OCI-LY3 (cell line): Measurements from ENCODE around the gene PRPSAP1.

ENCODE experiments used
- H2AFZ ChIP-seq: fragments of 200-600, 300-600 bp; shearing (Covaris generic); 2 replicates; pipeline ENCODE4 v1.6.0; 2014; ENCODE audit warnings: antibody characterized with exemption, low read depth, low read length
- H3K27ac ChIP-seq: fragments of 200-600, 300-600 bp; sonication (generic); 2 replicates; pipeline ENCODE4 v1.5.1; 2014; ENCODE audit warnings: mild to moderate bottlenecking, low read length, moderate library complexity, mixed read lengths
- H3K27me3 ChIP-seq: fragments of 200-600, 300-600 bp; sonication (generic); 2 replicates; pipeline ENCODE4 v1.6.1; 2014; ENCODE audit warnings: low read depth, low read length, mixed read lengths
- H3K36me3 ChIP-seq: fragments of 200-600, 300-600 bp; sonication (generic); replicated peaks from 2 replicates; pipeline ENCODE3; 2014; ENCODE audit warnings: low read depth, low read length, mixed read lengths
- H3K4me1 ChIP-seq: fragments of 300-600, 200-600 bp; sonication (generic); 2 replicates; pipeline ENCODE4 v1.6.1; 2014; ENCODE audit warnings: low read length, mixed read lengths
- H3K4me2 ChIP-seq: fragments of 200-600, 300-600 bp; sonication (generic); 2 replicates; pipeline ENCODE4 v1.6.1; 2014; ENCODE audit warnings: low read length, mixed read lengths
- H3K4me3 ChIP-seq: fragments of 300-600, 200-600 bp; sonication (generic); 2 replicates; pipeline ENCODE4 v1.5.1; 2014; ENCODE audit warnings: antibody characterized with exemption, mild to moderate bottlenecking, low read length, moderate library complexity
- H3K79me2 ChIP-seq: fragments of 300-600, 200-600 bp; shearing (Covaris generic); 2 replicates; pipeline ENCODE4 v1.6.1; 2014; ENCODE audit warnings: mild to moderate bottlenecking, low read length, mixed read lengths
- H3K9ac ChIP-seq: fragments of 300-600, 200-600 bp; shearing (Covaris generic); 2 replicates; pipeline ENCODE4 v1.6.0; 2014; ENCODE audit warnings: mild to moderate bottlenecking, low read length, moderate library complexity
- H3K9me3 ChIP-seq: fragments of 200-600, 300-600 bp; shearing (Covaris generic); 2 replicates; pipeline ENCODE4 v1.6.1; 2014; ENCODE audit warnings: low read length, mixed read lengths; ENCODE audit not compliant: insufficient read depth
- H4K20me1 ChIP-seq: fragments of 200-600, 300-600 bp; sonication (generic); 2 replicates; pipeline ENCODE4 v1.6.1; 2016; ENCODE audit warnings: low read length, mixed read lengths; ENCODE audit not compliant: insufficient read depth
- EZH2phosphoT487 ChIP-seq: fragments of 200-600 bp; shearing (Covaris generic); IDR thresholded peaks from 2 replicates; pipeline ENCODE4 v1.6.1; 2018; ENCODE audit warnings: antibody characterized with exemption, mixed run types, low read depth
- TF ChIP-seq, protein P1 (sequence below): fragments of 200-600, 300-600 bp; sonication (generic); IDR thresholded peaks from 2 replicates; pipeline ENCODE4 v1.5.1; 2014; ENCODE audit warnings: antibody characterized with exemption, low read length, low read depth

Gene PRPSAP1

DNA sequence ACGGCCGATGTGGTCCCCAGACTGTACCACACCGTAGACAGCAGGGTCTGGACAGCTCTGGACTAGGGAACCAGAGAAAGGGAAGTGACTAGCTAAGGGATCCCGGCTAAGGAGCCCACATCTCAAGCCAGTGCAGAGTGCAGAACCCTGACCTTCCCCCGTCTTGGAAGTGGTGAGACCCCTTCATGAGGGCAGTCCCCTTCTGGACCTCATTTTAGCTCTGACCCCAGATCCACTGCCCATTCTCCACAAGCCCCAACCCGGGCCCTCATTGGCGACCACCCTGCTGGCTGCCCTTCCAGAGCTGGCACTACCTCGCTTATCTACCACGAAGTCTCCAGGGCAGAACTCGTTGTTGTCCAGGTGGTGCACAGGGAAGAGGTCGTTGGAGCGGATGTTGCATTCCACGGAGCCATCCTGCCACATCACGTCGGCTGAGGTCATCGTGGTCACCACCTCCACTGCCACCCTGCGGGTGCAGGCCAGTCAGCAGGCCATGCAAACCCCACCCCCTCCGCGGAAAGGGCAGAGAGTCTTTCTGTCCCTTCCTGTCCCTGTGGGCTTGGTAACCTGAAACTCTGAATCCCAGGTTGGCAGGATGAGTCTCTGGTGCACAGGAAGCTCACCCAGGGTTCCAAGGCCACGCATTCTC is 44.9 kb upstream of the PRPSAP1 start:
- Histone ChIP-seq H3K36me3 (peaks cover 48% of the 10 kb centered on the region), H4K20me1 (no peaks in the 10 kb centered on the region), H3K27ac (no peak overlapping the region)

DNA sequence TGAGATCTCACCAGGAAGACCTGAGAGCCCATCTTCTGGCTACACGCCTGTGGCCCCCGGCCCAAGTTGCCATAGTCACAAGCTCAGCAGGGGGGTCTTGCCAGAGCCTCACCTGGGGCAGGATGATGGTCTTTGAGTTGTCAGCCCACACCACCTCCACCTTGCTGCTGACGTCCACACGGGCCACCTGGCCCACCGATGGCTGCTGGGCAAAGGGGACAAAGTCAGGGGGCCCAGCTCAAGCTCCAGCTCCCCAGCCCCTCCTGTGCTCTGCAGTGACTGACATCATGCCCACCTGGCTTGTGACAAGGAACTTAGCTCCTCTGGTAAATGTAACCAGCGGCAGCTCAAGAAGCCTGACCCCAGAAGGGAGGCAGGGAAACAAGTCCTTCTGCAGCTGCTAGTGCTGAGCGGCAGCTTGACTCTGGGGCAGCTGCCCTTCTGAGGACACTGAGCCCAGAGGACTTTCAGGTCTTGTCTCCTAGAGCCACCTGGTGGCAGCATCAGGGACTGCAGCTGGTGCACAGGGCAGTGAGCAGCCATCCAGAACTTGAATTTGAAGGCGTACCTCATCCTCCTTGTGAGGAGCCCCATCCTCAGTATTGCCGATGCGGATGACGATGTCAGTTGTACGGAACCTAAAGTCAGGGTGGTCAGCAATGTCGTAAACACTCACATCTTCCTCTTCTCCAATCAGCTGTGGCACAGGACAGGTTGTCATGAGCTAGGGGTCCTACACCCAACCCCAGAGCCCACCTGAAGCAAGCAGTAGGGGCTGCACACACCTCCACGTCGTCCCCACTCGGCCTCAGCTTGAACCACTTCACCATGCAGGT is 44.2 kb upstream of the PRPSAP1 start:
- Histone ChIP-seq H3K9ac (no peak overlapping the region), H3K27ac (no peak overlapping the region), H3K27me3 (no peaks in the 10 kb centered on the region), H2AFZ (no peak overlapping the region), H3K9me3 (no peaks in the 10 kb centered on the region), H3K4me1 (no peaks in the 10 kb centered on the region), H3K36me3 (peaks cover 51% of the 10 kb centered on the region), H4K20me1 (no peaks in the 10 kb centered on the region), H3K4me2 (no peak overlapping the region), H3K4me3 (no peak overlapping the region), H3K79me2 (no peaks in the 10 kb centered on the region)
- TF ChIP-seq, protein P1, sequence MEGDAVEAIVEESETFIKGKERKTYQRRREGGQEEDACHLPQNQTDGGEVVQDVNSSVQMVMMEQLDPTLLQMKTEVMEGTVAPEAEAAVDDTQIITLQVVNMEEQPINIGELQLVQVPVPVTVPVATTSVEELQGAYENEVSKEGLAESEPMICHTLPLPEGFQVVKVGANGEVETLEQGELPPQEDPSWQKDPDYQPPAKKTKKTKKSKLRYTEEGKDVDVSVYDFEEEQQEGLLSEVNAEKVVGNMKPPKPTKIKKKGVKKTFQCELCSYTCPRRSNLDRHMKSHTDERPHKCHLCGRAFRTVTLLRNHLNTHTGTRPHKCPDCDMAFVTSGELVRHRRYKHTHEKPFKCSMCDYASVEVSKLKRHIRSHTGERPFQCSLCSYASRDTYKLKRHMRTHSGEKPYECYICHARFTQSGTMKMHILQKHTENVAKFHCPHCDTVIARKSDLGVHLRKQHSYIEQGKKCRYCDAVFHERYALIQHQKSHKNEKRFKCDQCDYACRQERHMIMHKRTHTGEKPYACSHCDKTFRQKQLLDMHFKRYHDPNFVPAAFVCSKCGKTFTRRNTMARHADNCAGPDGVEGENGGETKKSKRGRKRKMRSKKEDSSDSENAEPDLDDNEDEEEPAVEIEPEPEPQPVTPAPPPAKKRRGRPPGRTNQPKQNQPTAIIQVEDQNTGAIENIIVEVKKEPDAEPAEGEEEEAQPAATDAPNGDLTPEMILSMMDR = peak; percentile 89
- no peak for TF ChIP-seq EZH2phosphoT487

More for the DNA sequence above, 44.9 kb upstream of the PRPSAP1 start:
- Histone ChIP-seq H3K9me3 (no peaks in the 10 kb centered on the region), H3K4me3 (no peak overlapping the region), H3K4me2 (no peak overlapping the region), H3K79me2 (no peaks in the 10 kb centered on the region), H3K27me3 (no peaks in the 10 kb centered on the region), H2AFZ (no peak overlapping the region), H3K9ac (no peak overlapping the region), H3K4me1 (no peaks in the 10 kb centered on the region)
- TF ChIP-seq, protein P1 = no peak
- TF ChIP-seq EZH2phosphoT487 = no peak

DNA sequence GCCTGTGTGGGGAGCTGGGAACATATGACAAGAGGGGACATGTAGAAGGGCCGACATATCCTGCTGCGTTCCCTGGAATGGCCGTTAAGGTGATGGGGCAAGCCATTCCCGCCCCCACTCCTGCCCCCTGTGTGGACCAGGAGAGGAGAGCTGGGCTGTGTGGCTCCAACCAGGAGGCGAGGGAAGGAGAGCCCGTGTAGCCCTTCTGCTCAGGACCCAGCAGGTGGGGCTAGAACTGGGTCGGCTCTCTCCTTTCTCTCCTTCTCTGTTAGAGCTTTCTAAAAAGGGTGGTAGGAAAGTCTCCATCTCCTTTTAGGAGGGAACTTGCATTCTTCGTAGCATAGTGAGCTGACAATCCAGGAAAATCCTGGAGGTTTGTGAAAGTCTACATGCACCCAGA is 43.5 kb upstream of the PRPSAP1 start:
- H3K4me3 ChIP-seq = no peak overlapping the region
- TF ChIP-seq, protein P1 = no peak
- no peak for TF ChIP-seq EZH2phosphoT487
- H3K36me3 ChIP-seq = peaks cover 45% of the 10 kb centered on the region
- H4K20me1 ChIP-seq = no peaks in the 10 kb centered on the region
- H3K27me3 ChIP-seq = no peaks in the 10 kb centered on the region
- no peaks in the 10 kb centered on the region for H3K4me1 ChIP-seq
- no peak overlapping the region for H3K4me2 ChIP-seq
- no peak overlapping the region for H2AFZ ChIP-seq
- no peak overlapping the region for H3K9ac ChIP-seq
- no peaks in the 10 kb centered on the region for H3K79me2 ChIP-seq
- no peaks in the 10 kb centered on the region for H3K9me3 ChIP-seq
- H3K27ac ChIP-seq = no peak overlapping the region

DNA sequence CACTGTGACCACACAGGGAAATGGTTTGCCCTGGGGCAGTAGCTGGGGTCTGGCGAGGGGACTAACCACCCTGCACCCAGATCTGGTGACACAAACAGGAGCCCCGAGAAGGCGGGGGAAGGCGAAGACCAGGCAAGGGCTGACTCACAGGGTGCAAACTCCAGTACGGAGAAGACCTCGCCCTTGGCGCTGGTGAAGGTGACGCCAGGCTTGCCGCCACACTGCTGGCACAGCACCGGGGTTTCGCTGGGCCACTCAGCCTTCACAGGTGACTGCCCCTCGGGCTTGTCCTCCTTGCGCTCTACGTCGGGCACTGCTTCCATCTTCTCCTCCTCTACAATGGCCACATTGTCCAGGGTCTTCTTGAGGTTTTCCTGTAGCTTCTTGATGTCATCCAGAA is 42.3 kb upstream of the PRPSAP1 start:
- TF ChIP-seq, protein P1 = no peak
- peaks cover 38% of the 10 kb centered on the region for H3K36me3 ChIP-seq

More for the DNA sequence above, 42.3 kb upstream of the PRPSAP1 start:
- H3K27ac ChIP-seq = no peak overlapping the region
- no peak overlapping the region for H2AFZ ChIP-seq
- H3K4me1 ChIP-seq = no peaks in the 10 kb centered on the region
- H3K4me3 ChIP-seq = no peak overlapping the region
- H3K4me2 ChIP-seq = no peak overlapping the region
- no peaks in the 10 kb centered on the region for H3K27me3 ChIP-seq
- H3K9ac ChIP-seq = no peak overlapping the region
- H3K9me3 ChIP-seq = no peaks in the 10 kb centered on the region
- no peaks in the 10 kb centered on the region for H4K20me1 ChIP-seq
- H3K79me2 ChIP-seq = no peaks in the 10 kb centered on the region
